Mesendoderm (in vitro differentiated cells): Measurements from ENCODE around the gene SLC1A5.

ENCODE experiments used
- DNase-seq: peaks from one replicate; pipeline ENCODE4 v3.0.0; 2013
- H2AK5ac ChIP-seq: 2 replicates; pipeline ENCODE4 v1.6.1; 2013; ENCODE audit warnings: low read length, inconsistent platforms
- H2BK120ac ChIP-seq: 2 replicates; pipeline ENCODE4 v1.6.1; 2013; ENCODE audit warnings: low read depth, mild to moderate bottlenecking, low read length, moderate library complexity, mixed read lengths
- H2BK15ac ChIP-seq: replicated peaks from 2 replicates; pipeline ENCODE4 v1.6.1; 2013; ENCODE audit warnings: low read depth, mild to moderate bottlenecking, moderate library complexity
- H2BK5ac ChIP-seq: 2 replicates; pipeline ENCODE4 v1.6.1; 2013; ENCODE audit warnings: low read length, inconsistent platforms
- H3K18ac ChIP-seq: 2 replicates; pipeline ENCODE4 v1.6.1; 2013; ENCODE audit warnings: mild to moderate bottlenecking, low read length, mixed read lengths
- H3K23ac ChIP-seq: one replicate; pipeline ENCODE4 v1.6.1; 2013; ENCODE audit warnings: low read length
- H3K27ac ChIP-seq: 2 replicates; pipeline ENCODE4 v1.5.1; 2013; ENCODE audit warnings: low read depth, mild to moderate bottlenecking, inconsistent platforms, low read length, moderate library complexity
- H3K27me3 ChIP-seq: 2 replicates; pipeline ENCODE4 v1.6.1; 2013; ENCODE audit warnings: low read length, control low read depth, mild to moderate bottlenecking, inconsistent platforms; ENCODE audit not compliant: insufficient read depth, poor library complexity
- H3K36me3 ChIP-seq: 2 replicates; pipeline ENCODE4 v1.6.1; 2013; ENCODE audit warnings: low read length, inconsistent platforms; ENCODE audit not compliant: control insufficient read depth, insufficient read depth
- H3K4ac ChIP-seq: one replicate; pipeline ENCODE4 v1.6.1; 2013; ENCODE audit warnings: low read depth, mild to moderate bottlenecking, low read length, moderate library complexity
- H3K4me1 ChIP-seq: 2 replicates; pipeline ENCODE4 v1.6.1; 2013; ENCODE audit warnings: low read depth, low read length, inconsistent platforms; ENCODE audit not compliant: control insufficient read depth
- H3K4me2 ChIP-seq: 2 replicates; pipeline ENCODE4 v1.6.1; 2013; ENCODE audit warnings: low read length
- H3K4me3 ChIP-seq: 2 replicates; pipeline ENCODE4 v1.5.1; 2013; ENCODE audit warnings: mild to moderate bottlenecking, low read length
- H3K56ac ChIP-seq: one replicate; pipeline ENCODE4 v1.6.1; 2013; ENCODE audit warnings: low read length
- H3K79me1 ChIP-seq: 2 replicates; pipeline ENCODE4 v1.6.1; 2013; ENCODE audit warnings: low read length, inconsistent platforms
- H3K79me2 ChIP-seq: 2 replicates; pipeline ENCODE4 v1.6.1; 2013; ENCODE audit warnings: mild to moderate bottlenecking, low read length; ENCODE audit not compliant: control insufficient read depth, insufficient read depth
- H3K9ac ChIP-seq: 2 replicates; pipeline ENCODE4 v1.6.1; 2013; ENCODE audit warnings: low read length, inconsistent platforms
- H4K5ac ChIP-seq: one replicate; pipeline ENCODE4 v1.6.1; 2013; ENCODE audit warnings: low read length
- H4K8ac ChIP-seq: one replicate; pipeline ENCODE4 v1.6.1; 2013; ENCODE audit warnings: low read depth, mild to moderate bottlenecking, control low read depth, low read length, moderate library complexity
- WGBS: extraction: QIAGEN DNeasy Blood & Tissue Kit; methylation state at CpG from one replicate; pipeline ENCODE4 v1.1.7; 2013; ENCODE audit warnings: low lambda C conversion rate, missing lambda C conversion rate; ENCODE audit not compliant: insufficient coverage; ENCODE audit errors: extremely low coverage; 5-methylcytosine and 5-hydroxymethylcytosine counted together

Gene SLC1A5

GRCh38 chr19:46755853-46756543 is 32.4 kb downstream of the SLC1A5 start:
- H3K4me1 ChIP-seq: no peaks in the 10 kb centered on the region
- no CpG with 5 or more reads among the region's 86 CpGs for WGBS
- H3K36me3 ChIP-seq: no peaks in the 10 kb centered on the region
- no peak overlapping the region for H3K9ac ChIP-seq
- H3K56ac ChIP-seq: no peak overlapping the region
- H2BK15ac ChIP-seq: no peak overlapping the region
- no peak overlapping the region for H3K18ac ChIP-seq
- no peak overlapping the region for H4K5ac ChIP-seq
- no peak overlapping the region for H4K8ac ChIP-seq
- H3K4ac ChIP-seq: no peak overlapping the region
- H3K79me1 ChIP-seq: peaks cover 1% of the 10 kb centered on the region
- H3K4me2 ChIP-seq: no peak overlapping the region
- no peak overlapping the region for H2BK5ac ChIP-seq
- H3K4me3 ChIP-seq: no peak overlapping the region
- no peak overlapping the region for H2BK120ac ChIP-seq
- H3K23ac ChIP-seq: no peak overlapping the region
- no peak overlapping the region for H2AK5ac ChIP-seq
- H3K27me3 ChIP-seq: no peaks in the 10 kb centered on the region
- no peak for DNase-seq
- H3K27ac ChIP-seq: no peak overlapping the region
- no peaks in the 10 kb centered on the region for H3K79me2 ChIP-seq

GRCh38 chr19:46755077-46755852 is 33.1 kb downstream of the SLC1A5 start:
- H3K4me2 ChIP-seq: no peak overlapping the region
- H3K56ac ChIP-seq: no peak overlapping the region
- no peak overlapping the region for H3K4me3 ChIP-seq
- no peak for DNase-seq
- no peak overlapping the region for H3K23ac ChIP-seq
- peaks cover 1% of the 10 kb centered on the region for H3K79me1 ChIP-seq
- no peak overlapping the region for H2BK120ac ChIP-seq
- H3K4ac ChIP-seq: no peak overlapping the region
- no peak overlapping the region for H3K18ac ChIP-seq
- no peaks in the 10 kb centered on the region for H3K27me3 ChIP-seq
- no peak overlapping the region for H2AK5ac ChIP-seq
- no peak overlapping the region for H3K27ac ChIP-seq
- WGBS: no CpG with 5 or more reads among the region's 39 CpGs
- H2BK5ac ChIP-seq: no peak overlapping the region
- H3K79me2 ChIP-seq: no peaks in the 10 kb centered on the region
- H4K8ac ChIP-seq: no peak overlapping the region
- no peak overlapping the region for H2BK15ac ChIP-seq
- no peaks in the 10 kb centered on the region for H3K4me1 ChIP-seq
- no peak overlapping the region for H3K9ac ChIP-seq
- H3K36me3 ChIP-seq: no peaks in the 10 kb centered on the region
- no peak overlapping the region for H4K5ac ChIP-seq

DNA sequence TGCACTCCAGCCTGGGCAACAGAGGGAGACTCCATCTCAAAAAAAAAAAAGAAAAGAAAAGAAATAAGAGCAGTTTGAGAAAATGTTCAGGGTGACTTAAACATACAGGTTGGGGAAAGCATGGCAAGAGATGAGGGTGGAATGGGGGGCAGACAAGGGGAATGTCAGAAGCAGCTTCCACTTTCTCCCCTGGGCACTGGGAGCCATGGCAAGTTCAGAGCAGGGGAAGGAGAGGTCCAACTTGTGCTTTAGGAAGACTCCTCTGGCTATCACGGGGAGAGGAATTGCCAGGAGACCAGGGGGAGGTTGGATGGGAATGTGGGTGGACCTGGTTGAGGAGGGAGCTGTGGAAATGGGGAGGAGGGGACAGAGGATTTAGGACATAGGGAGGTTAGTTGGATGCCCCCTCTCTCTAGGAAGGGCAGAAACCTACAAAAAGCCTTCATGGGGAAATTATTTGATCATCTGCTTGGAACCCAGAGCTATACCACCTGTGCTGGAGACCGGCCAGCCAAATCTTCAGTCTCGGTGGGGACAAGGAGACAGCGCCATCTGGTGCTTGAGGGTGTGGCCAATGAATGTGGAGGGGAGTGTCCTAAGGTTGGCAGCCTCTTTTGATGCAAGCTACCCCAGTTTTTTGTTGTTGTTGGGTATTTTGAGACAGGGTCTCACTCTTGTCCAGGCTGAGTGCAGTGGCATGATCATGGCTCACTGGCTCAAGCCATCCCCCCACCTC is 34.8 kb downstream of the SLC1A5 start:
- no peak overlapping the region for H2BK120ac ChIP-seq
- H3K79me1 ChIP-seq: peaks cover 1% of the 10 kb centered on the region
- H3K36me3 ChIP-seq: no peaks in the 10 kb centered on the region
- H2AK5ac ChIP-seq: no peak overlapping the region
- WGBS: no CpG with 5 or more reads among the region's 4 CpGs
- no peak overlapping the region for H3K4me3 ChIP-seq
- H3K18ac ChIP-seq: no peak overlapping the region
- no peak overlapping the region for H3K56ac ChIP-seq
- H3K27me3 ChIP-seq: no peaks in the 10 kb centered on the region
- no peak overlapping the region for H2BK5ac ChIP-seq
- H4K8ac ChIP-seq: no peak overlapping the region
- H2BK15ac ChIP-seq: no peak overlapping the region
- H3K9ac ChIP-seq: no peak overlapping the region
- no peak overlapping the region for H3K4me2 ChIP-seq
- no peak overlapping the region for H3K23ac ChIP-seq
- no peak overlapping the region for H3K27ac ChIP-seq
- no peak overlapping the region for H4K5ac ChIP-seq
- H3K79me2 ChIP-seq: no peaks in the 10 kb centered on the region
- H3K4me1 ChIP-seq: no peaks in the 10 kb centered on the region
- no peak overlapping the region for H3K4ac ChIP-seq
- DNase-seq: peak; percentile 70

- Histone ChIP-seq H3K27me3 (no peaks in the 10 kb centered on the region), H3K4me2 (no peak overlapping the region), H3K9ac (no peak overlapping the region), H3K4ac (no peak overlapping the region), H2BK15ac (no peak overlapping the region), H4K8ac (no peak overlapping the region), H3K23ac (no peak overlapping the region), H3K4me1 (peaks cover 5% of the 10 kb centered on the region), H3K79me1 (peaks cover 13% of the 10 kb centered on the region), H2BK120ac (no peak overlapping the region), H3K4me3 (no peak overlapping the region), H3K79me2 (peaks cover 24% of the 10 kb centered on the region), H3K36me3 (no peaks in the 10 kb centered on the region), H3K56ac (no peak overlapping the region), H4K5ac (no peak overlapping the region), H2BK5ac (no peak overlapping the region), H3K27ac (no peak overlapping the region), H3K18ac (no peak overlapping the region), H2AK5ac (no peak overlapping the region)
- peak; percentile 85 for DNase-seq
- no CpG with 5 or more reads among the region's 21 CpGs for WGBS
These were observed 39.9 kb downstream of the SLC1A5 start for GRCh38 chr19:46748325-46749109.

DNA sequence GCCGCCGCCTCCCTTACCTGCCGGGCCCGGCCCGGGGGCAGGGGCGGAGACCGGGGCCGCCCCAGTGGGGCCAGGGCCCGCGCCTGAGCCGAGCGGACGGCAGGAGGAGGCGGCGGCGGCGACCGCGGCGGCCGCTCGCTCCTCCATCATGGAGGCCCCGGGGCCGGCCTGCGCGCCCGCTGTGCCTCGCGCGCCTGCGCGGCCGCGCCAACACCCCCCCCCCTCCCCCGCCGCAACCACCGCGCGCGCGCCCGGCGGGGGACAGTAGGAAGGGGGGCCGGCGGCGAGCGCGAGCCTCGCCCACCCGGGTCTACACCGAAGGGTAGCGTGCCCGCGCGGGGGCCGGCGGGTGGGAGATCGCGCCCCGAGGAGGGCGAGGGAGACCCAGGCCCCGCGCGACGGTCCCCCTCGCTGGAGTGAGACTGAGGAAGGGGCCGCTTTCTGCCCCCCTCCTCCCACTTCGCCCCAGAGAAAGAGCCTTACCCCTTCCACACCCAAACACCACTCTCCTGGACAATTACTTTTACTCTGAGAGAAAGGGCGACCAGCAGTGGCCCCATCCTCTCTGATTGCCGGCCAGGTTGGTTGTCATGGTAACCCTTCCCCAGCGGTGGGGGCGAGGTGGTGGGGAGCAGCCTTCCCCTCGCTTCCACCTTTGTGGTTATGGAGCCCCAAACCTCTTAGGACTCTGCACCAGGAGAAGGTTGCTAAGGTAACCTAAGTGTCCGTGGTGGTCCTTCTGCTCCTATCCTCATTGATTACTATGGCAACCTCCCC is 41.9 kb downstream of the SLC1A5 start, which contains the start of gene STRN4:
STRN4 (minus strand) TSS at position 170 of the 777 bp plus-strand sequence; CDS start at position 150, 20 bp downstream.
- WGBS: no CpG with 5 or more reads among the region's 74 CpGs
- peak within 1 kb of the TSS; percentile 84 for H3K4ac ChIP-seq
- peak within 1 kb of the TSS; percentile 85 for H2BK120ac ChIP-seq
- H3K4me1 ChIP-seq: peaks cover 5% of the 10 kb centered on the region
- DNase-seq: peak; percentile 40
- H3K79me1 ChIP-seq: peaks cover 17% of the 10 kb centered on the region
- peak within 1 kb of the TSS; percentile 99 for H3K4me2 ChIP-seq
- H4K8ac ChIP-seq: peak within 1 kb of the TSS; percentile 0
- H4K5ac ChIP-seq: no peak within 1 kb of the TSS
- H3K27me3 ChIP-seq: no peaks in the 10 kb centered on the region
- peak within 1 kb of the TSS; percentile 100 for H3K18ac ChIP-seq
- H2AK5ac ChIP-seq: peak within 1 kb of the TSS; percentile 94
- H3K79me2 ChIP-seq: peaks cover 44% of the 10 kb centered on the region
- peak within 1 kb of the TSS; percentile 99 for H3K4me3 ChIP-seq
- H3K23ac ChIP-seq: peak within 1 kb of the TSS; percentile 94
- H2BK15ac ChIP-seq: no peak within 1 kb of the TSS
- no peak within 1 kb of the TSS for H2BK5ac ChIP-seq
- H3K9ac ChIP-seq: peak within 1 kb of the TSS; percentile 99
- peak within 1 kb of the TSS; percentile 99 for H3K56ac ChIP-seq
- peak within 1 kb of the TSS; percentile 93 for H3K27ac ChIP-seq
- no peaks in the 10 kb centered on the region for H3K36me3 ChIP-seq
